ENCODE measurements around the gene PKIB. TPM values are rescaled to one million over a fixed set of nuclear protein-coding genes. Genes with fewer than 3 reads are reported as not detected.

PKIB gene
- polyA plus RNA-seq, 1 donor (not counting 4 experiments of a cell fraction or from before 2014, with no cell fraction given): 8.7 TPM

DNA sequence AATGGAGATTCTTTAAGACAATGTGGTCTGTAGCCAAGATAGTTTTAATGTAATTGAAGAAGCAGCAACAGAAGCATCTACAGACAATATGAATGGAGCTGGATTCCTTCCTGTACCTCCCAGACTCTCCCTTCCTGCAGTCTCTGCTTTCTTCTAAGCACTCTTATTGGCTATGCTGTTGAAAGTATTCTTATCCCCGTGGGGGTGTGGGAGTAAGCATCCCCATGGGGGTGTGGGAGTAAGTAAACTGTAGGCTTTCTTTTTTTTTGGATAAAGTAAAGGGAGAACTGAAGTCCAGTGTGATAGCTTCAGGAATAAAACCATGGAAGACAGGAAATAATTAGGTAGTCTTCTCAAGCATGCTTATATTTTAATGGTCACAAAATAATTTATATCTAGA lies 4.1 kb downstream of the PKIB start:
- Histone ChIP-seq H3K36me3 (ENCODE audit: control insufficient read depth in 2 of 2, extremely low read depth in 1 of 2, insufficient read depth in 2 of 2, low read length in 2 of 2) (no peaks in the 10 kb centered on the region), H2AFZ (ENCODE audit: control insufficient read depth, low read length) (no peak overlapping the region), H4K20me1 (ENCODE audit: control insufficient read depth, extremely low read depth, insufficient read depth, low read length) (no peaks in the 10 kb centered on the region), H3K27me3 (ENCODE audit: control insufficient read depth, extremely low read depth, insufficient read depth, low read length) (peaks cover 2% of the 10 kb centered on the region), H3K4me2 (ENCODE audit: control insufficient read depth, extremely low read depth, insufficient read depth, low read depth, low read length) (no peak overlapping the region), H3K9me3 (ENCODE audit: control insufficient read depth, low read depth, low read length) (no peaks in the 10 kb centered on the region), H3K9ac (ENCODE audit: control insufficient read depth, extremely low read depth, insufficient read depth, low read length) (no peak overlapping the region), H3K4me3 (ENCODE audit: control insufficient read depth in 2 of 3, extremely low read depth in 1 of 3, insufficient read depth in 2 of 3, low read depth in 1 of 3, low read length in 3 of 3) (no peak overlapping the region), H3K4me1 (ENCODE audit: control insufficient read depth, extremely low read depth, insufficient read depth, low read length) (peaks cover 12% of the 10 kb centered on the region), H3K27ac (ENCODE audit: control insufficient read depth, insufficient read depth, low read length) (no peak overlapping the region), H3K9me1 (ENCODE audit: control insufficient read depth, extremely low read depth, insufficient read depth, low read length) (no peaks in the 10 kb centered on the region), H3K79me2 (ENCODE audit: control insufficient read depth, insufficient read depth, low read length) (no peaks in the 10 kb centered on the region)
- FAIRE-seq (no peak), DNase-seq (ENCODE audit: low read depth, low spot score) (no peak)
- TF ChIP-seq EZH2 (IDR thresholded peaks at IDR 0.05; ENCODE audit: low read length): no peak
- TF ChIP-seq, protein P1, sequence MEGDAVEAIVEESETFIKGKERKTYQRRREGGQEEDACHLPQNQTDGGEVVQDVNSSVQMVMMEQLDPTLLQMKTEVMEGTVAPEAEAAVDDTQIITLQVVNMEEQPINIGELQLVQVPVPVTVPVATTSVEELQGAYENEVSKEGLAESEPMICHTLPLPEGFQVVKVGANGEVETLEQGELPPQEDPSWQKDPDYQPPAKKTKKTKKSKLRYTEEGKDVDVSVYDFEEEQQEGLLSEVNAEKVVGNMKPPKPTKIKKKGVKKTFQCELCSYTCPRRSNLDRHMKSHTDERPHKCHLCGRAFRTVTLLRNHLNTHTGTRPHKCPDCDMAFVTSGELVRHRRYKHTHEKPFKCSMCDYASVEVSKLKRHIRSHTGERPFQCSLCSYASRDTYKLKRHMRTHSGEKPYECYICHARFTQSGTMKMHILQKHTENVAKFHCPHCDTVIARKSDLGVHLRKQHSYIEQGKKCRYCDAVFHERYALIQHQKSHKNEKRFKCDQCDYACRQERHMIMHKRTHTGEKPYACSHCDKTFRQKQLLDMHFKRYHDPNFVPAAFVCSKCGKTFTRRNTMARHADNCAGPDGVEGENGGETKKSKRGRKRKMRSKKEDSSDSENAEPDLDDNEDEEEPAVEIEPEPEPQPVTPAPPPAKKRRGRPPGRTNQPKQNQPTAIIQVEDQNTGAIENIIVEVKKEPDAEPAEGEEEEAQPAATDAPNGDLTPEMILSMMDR (optimal IDR thresholded peaks at IDR 0.05 in 1 of 3, IDR thresholded peaks at IDR 0.05 in 1 of 3, conservative IDR thresholded peaks at IDR 0.05 in 1 of 3; ENCODE audit: extremely low read depth in 1 of 3, insufficient read depth in 2 of 3, low read length in 3 of 3): no peak
- dilution Hi-C loops (cut with MboI; ENCODE audit: extremely low pct_ligation_motif_present, low sequenced_read_pairs): no loop called here

- Histone ChIP-seq H3K36me3 (ENCODE audit: control insufficient read depth in 2 of 2, extremely low read depth in 1 of 2, insufficient read depth in 2 of 2, low read length in 2 of 2) (no peaks in the 10 kb centered on the region), H3K9me1 (ENCODE audit: control insufficient read depth, extremely low read depth, insufficient read depth, low read length) (no peaks in the 10 kb centered on the region), H3K4me3 (ENCODE audit: control insufficient read depth in 2 of 3, extremely low read depth in 1 of 3, insufficient read depth in 2 of 3, low read depth in 1 of 3, low read length in 3 of 3) (no peak overlapping the region), H3K4me2 (ENCODE audit: control insufficient read depth, extremely low read depth, insufficient read depth, low read depth, low read length) (no peak overlapping the region), H3K9me3 (ENCODE audit: control insufficient read depth, low read depth, low read length) (no peaks in the 10 kb centered on the region), H3K9ac (ENCODE audit: control insufficient read depth, extremely low read depth, insufficient read depth, low read length) (no peak overlapping the region), H3K27me3 (ENCODE audit: control insufficient read depth, extremely low read depth, insufficient read depth, low read length) (peaks cover 2% of the 10 kb centered on the region), H3K79me2 (ENCODE audit: control insufficient read depth, insufficient read depth, low read length) (no peaks in the 10 kb centered on the region), H3K4me1 (ENCODE audit: control insufficient read depth, extremely low read depth, insufficient read depth, low read length) (peaks cover 8% of the 10 kb centered on the region), H2AFZ (ENCODE audit: control insufficient read depth, low read length) (no peak overlapping the region), H3K27ac (ENCODE audit: control insufficient read depth, insufficient read depth, low read length) (no peak overlapping the region), H4K20me1 (ENCODE audit: control insufficient read depth, extremely low read depth, insufficient read depth, low read length) (no peaks in the 10 kb centered on the region)
- dilution Hi-C loops (cut with MboI; ENCODE audit: extremely low pct_ligation_motif_present, low sequenced_read_pairs): no loop called here
- DNase-seq (ENCODE audit: low read depth, low spot score): no peak
- FAIRE-seq: no peak
- TF ChIP-seq EZH2 (IDR thresholded peaks at IDR 0.05; ENCODE audit: low read length): no peak
- TF ChIP-seq, protein P1 (optimal IDR thresholded peaks at IDR 0.05 in 1 of 3, IDR thresholded peaks at IDR 0.05 in 1 of 3, conservative IDR thresholded peaks at IDR 0.05 in 1 of 3; ENCODE audit: extremely low read depth in 1 of 3, insufficient read depth in 2 of 3, low read length in 3 of 3): no peak
Measured at GRCh38 chr6:122615409-122615808, 5.2 kb downstream of the PKIB start.
